ENCODE results near the gene ASCC1.

ASCC1 gene

GRCh38 chr10:72186258-72186981, 29.7 kb downstream of the ASCC1 start:
- Histone ChIP-seq H3K4me1 (ENCODE audit: control insufficient read depth, low read length) (peaks cover 10% of the 10 kb centered on the region), H3K27me3 (ENCODE audit: control insufficient read depth, low read length) (no peaks in the 10 kb centered on the region), H3K36me3 (ENCODE audit: control insufficient read depth, low read length) (peaks cover 26% of the 10 kb centered on the region), H3K79me2 (ENCODE audit: control insufficient read depth, low read length) (no peaks in the 10 kb centered on the region), H3K4me3 (ENCODE audit: low read length) (no peak overlapping the region), H3K9me2 (replicated peaks; ENCODE audit: control insufficient read depth, low read length) (no peaks in the 10 kb centered on the region), H3K27ac (ENCODE audit: low read depth, low read length) (no peak overlapping the region), H4K20me1 (ENCODE audit: control insufficient read depth, insufficient read depth, low read depth, low read length) (no peaks in the 10 kb centered on the region), H3K4me2 (ENCODE audit: low read length) (peak overlapping the region; percentile 49), H3F3A (ENCODE audit: control insufficient read depth, insufficient read depth) (0 out of 2 replicates have a peak, but pooled peaks cover 3% of the 10 kb centered on the region), H3K9me3 (ENCODE audit: control insufficient read depth, insufficient read depth, low read length) (peaks cover 10% of the 10 kb centered on the region; the same call in 1 of the 2 replicates)
- TF ChIP-seq CTCF (IDR thresholded peaks at IDR 0.05; ENCODE audit: low read depth, low read length, poor library complexity, severe bottlenecking) (no peak), EZH2phosphoT487 (IDR thresholded peaks at IDR 0.05; ENCODE audit: borderline replicate concordance, low read length) (no peak)

- no peaks in the 10 kb centered on the region for H3K79me2 ChIP-seq (ENCODE audit: control insufficient read depth, low read length)
- TF ChIP-seq CTCF (IDR thresholded peaks at IDR 0.05; ENCODE audit: low read depth, low read length, poor library complexity, severe bottlenecking) (no peak), EZH2phosphoT487 (IDR thresholded peaks at IDR 0.05; ENCODE audit: borderline replicate concordance, low read length) (no peak)
- no peaks in the 10 kb centered on the region for H4K20me1 ChIP-seq (ENCODE audit: control insufficient read depth, insufficient read depth, low read depth, low read length)
- no peaks in the 10 kb centered on the region for H3K27me3 ChIP-seq (ENCODE audit: control insufficient read depth, low read length)
- H3K36me3 ChIP-seq (ENCODE audit: control insufficient read depth, low read length), result peaks cover 29% of the 10 kb centered on the region
- peaks cover 10% of the 10 kb centered on the region; the same call in 1 of the 2 replicates for H3K9me3 ChIP-seq (ENCODE audit: control insufficient read depth, insufficient read depth, low read length)
- H3F3A ChIP-seq (ENCODE audit: control insufficient read depth, insufficient read depth), result 0 out of 2 replicates have a peak, but pooled peaks cover 3% of the 10 kb centered on the region
- H3K9me2 ChIP-seq (replicated peaks; ENCODE audit: control insufficient read depth, low read length), result no peaks in the 10 kb centered on the region
- no peak overlapping the region for H3K4me2 ChIP-seq (ENCODE audit: low read length)
- H3K4me1 ChIP-seq (ENCODE audit: control insufficient read depth, low read length), result peaks cover 10% of the 10 kb centered on the region
- no peak overlapping the region for H3K4me3 ChIP-seq (ENCODE audit: low read length)
- no peak overlapping the region for H3K27ac ChIP-seq (ENCODE audit: low read depth, low read length)
Measured at GRCh38 chr10:72184156-72184555, 31.9 kb downstream of the ASCC1 start.

GRCh38 chr10:72177454-72177853, 38.6 kb downstream of the ASCC1 start:
- Histone ChIP-seq H3K79me2 (ENCODE audit: control insufficient read depth, low read length) (no peaks in the 10 kb centered on the region), H3K36me3 (ENCODE audit: control insufficient read depth, low read length) (peaks cover 15% of the 10 kb centered on the region), H3K4me2 (ENCODE audit: low read length) (no peak overlapping the region), H3K4me3 (ENCODE audit: low read length) (no peak overlapping the region), H3K4me1 (ENCODE audit: control insufficient read depth, low read length) (peaks cover 14% of the 10 kb centered on the region), H3K9me3 (ENCODE audit: control insufficient read depth, insufficient read depth, low read length) (no peaks in the 10 kb centered on the region), H4K20me1 (ENCODE audit: control insufficient read depth, insufficient read depth, low read depth, low read length) (no peaks in the 10 kb centered on the region), H3K27ac (ENCODE audit: low read depth, low read length) (no peak overlapping the region), H3K9me2 (replicated peaks; ENCODE audit: control insufficient read depth, low read length) (no peaks in the 10 kb centered on the region), H3K27me3 (ENCODE audit: control insufficient read depth, low read length) (no peaks in the 10 kb centered on the region), H3F3A (ENCODE audit: control insufficient read depth, insufficient read depth) (no peaks in the 10 kb centered on the region)
- TF ChIP-seq EZH2phosphoT487 (IDR thresholded peaks at IDR 0.05; ENCODE audit: borderline replicate concordance, low read length) (no peak), CTCF (IDR thresholded peaks at IDR 0.05; ENCODE audit: low read depth, low read length, poor library complexity, severe bottlenecking) (no peak)
